Tibial artery (tissue), 4 donors: Measurements from ENCODE around the gene PDE3B.
"Not testable (repeated sequence)": the region's sequence is repeated elsewhere in the genome, so short reads cannot be mapped to it uniquely, and the experiment has no call there.

Source experiments
- DNase-seq, 2 donors: peaks; one replicate each; pipeline ENCODE4 v3.0.0-alpha.2; 2019
- H3K27ac ChIP-seq, 2 donors: fragments of 200-600 bp; sonication (generic) in 1 of 2; 1 replicate in 1 of 2; 2 replicates in 1 of 2; pipeline ENCODE4 v1.5.1; 2018 to 2019; ENCODE audit warnings: mild to moderate bottlenecking in 1 of 2
- H3K27me3 ChIP-seq, 2 donors: fragments of 200-600 bp; sonication (generic) in 1 of 2; one replicate each; pipeline versions ENCODE4 v1.5.1 to v1.6.0; 2016 to 2019
- H3K36me3 ChIP-seq, 3 donors: fragments of 200-600 bp; sonication (generic) in 2 of 3; one replicate each; pipeline ENCODE4 v1.5.1; 2016 to 2019; ENCODE audit warnings: mild to moderate bottlenecking in 2 of 3
- H3K4me1 ChIP-seq, 4 donors: fragments of 200-600 bp; sonication (generic) in 2 of 4; 1 replicate in 3 of 4; 2 replicates in 1 of 4; pipeline ENCODE4 v1.5.1; 2016 to 2019
- H3K4me3 ChIP-seq, 2 donors: fragments of 200-600 bp; sonication (generic) in 1 of 2; 1 replicate in 1 of 2; 2 replicates in 1 of 2; pipeline ENCODE4 v1.5.1; 2018 to 2019; ENCODE audit warnings: mild to moderate bottlenecking in 2 of 2
- H3K9me3 ChIP-seq, 3 donors: fragments of 200-600 bp; sonication (generic) in 1 of 3; one replicate each; pipeline ENCODE4 v1.5.1; 2016 to 2019
- CTCF ChIP-seq, 2 experiments: fragments of 200-600 bp in 1 of 2; fragments of 450-650 bp in 1 of 2; IDR thresholded peaks; one replicate each; pipeline ENCODE4 v1.5.1; 2017 to 2019; ENCODE audit warnings: antibody characterized with exemption in 2 of 2, mild to moderate bottlenecking in 1 of 2, moderate library complexity in 1 of 2
- intact Hi-C: fragments of 100-400 bp; cut with DNase I; formaldehyde crosslinking; loops from one replicate; pipeline ENCODE4 v1.15.0; 2023; ENCODE audit warnings: low total_unique reads

Gene PDE3B

GRCh38 chr11:14705067-14705466 is 61.5 kb downstream of the PDE3B start:
- Histone ChIP-seq H3K4me3 (no peak overlapping the region), H3K27ac (no peak overlapping the region), H3K27me3 (no peaks in the 10 kb centered on the region), H3K9me3 (peaks cover 0 to 9% (median 0%) of the 10 kb centered on the region in 3 donors), H3K4me1 (no peaks in the 10 kb centered on the region), H3K36me3 (no peaks in the 10 kb centered on the region)
- intact Hi-C loops, result no loop called here
- TF ChIP-seq CTCF (IDR thresholded peaks at IDR 0.05), result no peak
- DNase-seq, result no peak

GRCh38 chr11:14713496-14714244 is 70.1 kb downstream of the PDE3B start:
- Histone ChIP-seq H3K27me3 (no peaks in the 10 kb centered on the region), H3K27ac (no peak overlapping the region), H3K9me3 (no peaks in the 10 kb centered on the region), H3K4me1 (no peaks in the 10 kb centered on the region), H3K4me3 (no peak overlapping the region), H3K36me3 (no peaks in the 10 kb centered on the region)
- TF ChIP-seq CTCF (IDR thresholded peaks at IDR 0.05), result no peak
- intact Hi-C loops, result no loop called here
- DNase-seq, result no peak

GRCh38 chr11:14715669-14716068 is 72.1 kb downstream of the PDE3B start:
- H3K9me3 ChIP-seq, H3K36me3 ChIP-seq, H3K27me3 ChIP-seq, H3K4me1 ChIP-seq, H3K27ac ChIP-seq, DNase-seq, intact Hi-C loops, H3K4me3 ChIP-seq: not testable (repeated sequence)

- H3K36me3 ChIP-seq, result no peaks in the 10 kb centered on the region
- no peaks in the 10 kb centered on the region for H3K27me3 ChIP-seq
- no peak for TF ChIP-seq CTCF (IDR thresholded peaks at IDR 0.05)
- intact Hi-C loops, result no loop called here
- H3K4me3 ChIP-seq, result no peak overlapping the region
- H3K27ac ChIP-seq, result no peak overlapping the region
- no peaks in the 10 kb centered on the region for H3K9me3 ChIP-seq
- no peaks in the 10 kb centered on the region for H3K4me1 ChIP-seq
- DNase-seq, result no peak
These were observed 78.9 kb downstream of the PDE3B start for GRCh38 chr11:14722496-14722895.

GRCh38 chr11:14725150-14725549 is 81.5 kb downstream of the PDE3B start:
- DNase-seq, result no peak
- Histone ChIP-seq H3K27ac (no peak overlapping the region), H3K36me3 (no peaks in the 10 kb centered on the region), H3K4me3 (no peak overlapping the region), H3K4me1 (no peaks in the 10 kb centered on the region), H3K9me3 (no peaks in the 10 kb centered on the region), H3K27me3 (no peaks in the 10 kb centered on the region)
- intact Hi-C loops, result no loop called here
- TF ChIP-seq CTCF (IDR thresholded peaks at IDR 0.05), result no peak

- Histone ChIP-seq H3K27me3 (no peaks in the 10 kb centered on the region), H3K9me3 (no peaks in the 10 kb centered on the region), H3K27ac (no peak overlapping the region), H3K4me3 (no peak overlapping the region), H3K4me1 (no peaks in the 10 kb centered on the region), H3K36me3 (no peaks in the 10 kb centered on the region)
- intact Hi-C loops, result no loop called here
- TF ChIP-seq CTCF (IDR thresholded peaks at IDR 0.05), result no peak
- DNase-seq, result no peak
These were observed 83.6 kb downstream of the PDE3B start for GRCh38 chr11:14727215-14727614.
